LNCAP (cell line): Measurements from ENCODE around the gene NEK8.

Source experiments
- TF ChIP-seq, protein P1 (sequence below): fragments of 450-650 bp; IDR thresholded peaks from 2 replicates; pipeline ENCODE4 v1.5.1; 2017; ENCODE audit warnings: mild to moderate bottlenecking

Gene NEK8

DNA sequence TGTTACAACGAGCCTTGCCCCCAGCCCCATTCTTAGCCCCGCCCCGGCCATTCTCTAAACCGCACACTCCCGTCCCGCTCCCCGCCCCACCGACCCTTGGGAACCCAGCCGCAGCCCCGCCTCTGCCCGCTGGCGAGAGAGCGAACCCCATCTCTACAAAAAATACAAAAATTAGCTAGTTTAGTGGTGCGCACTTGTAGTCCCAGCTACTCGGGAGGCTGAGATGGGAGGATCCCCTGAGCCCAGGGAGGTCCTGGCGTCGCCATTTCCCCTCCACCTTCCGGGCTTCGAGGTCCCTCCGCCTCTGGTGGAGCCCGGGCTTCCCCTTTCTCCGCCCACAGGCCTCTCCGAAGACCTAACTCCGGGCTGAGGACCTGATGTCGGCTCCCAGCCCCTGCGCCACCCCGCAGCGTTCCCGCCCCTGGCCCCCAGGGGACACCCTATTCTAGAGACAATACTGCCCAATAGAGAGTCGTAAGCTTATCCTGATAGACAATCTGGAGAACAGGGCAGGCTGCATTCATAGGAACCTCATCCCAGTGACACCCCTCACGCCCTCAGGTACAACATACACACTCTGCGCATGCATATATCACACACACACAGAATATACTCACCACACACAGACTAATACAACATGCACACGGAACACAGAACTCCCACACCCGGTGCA is 16.4 kb upstream of the NEK8 start:
- TF ChIP-seq, protein P1, sequence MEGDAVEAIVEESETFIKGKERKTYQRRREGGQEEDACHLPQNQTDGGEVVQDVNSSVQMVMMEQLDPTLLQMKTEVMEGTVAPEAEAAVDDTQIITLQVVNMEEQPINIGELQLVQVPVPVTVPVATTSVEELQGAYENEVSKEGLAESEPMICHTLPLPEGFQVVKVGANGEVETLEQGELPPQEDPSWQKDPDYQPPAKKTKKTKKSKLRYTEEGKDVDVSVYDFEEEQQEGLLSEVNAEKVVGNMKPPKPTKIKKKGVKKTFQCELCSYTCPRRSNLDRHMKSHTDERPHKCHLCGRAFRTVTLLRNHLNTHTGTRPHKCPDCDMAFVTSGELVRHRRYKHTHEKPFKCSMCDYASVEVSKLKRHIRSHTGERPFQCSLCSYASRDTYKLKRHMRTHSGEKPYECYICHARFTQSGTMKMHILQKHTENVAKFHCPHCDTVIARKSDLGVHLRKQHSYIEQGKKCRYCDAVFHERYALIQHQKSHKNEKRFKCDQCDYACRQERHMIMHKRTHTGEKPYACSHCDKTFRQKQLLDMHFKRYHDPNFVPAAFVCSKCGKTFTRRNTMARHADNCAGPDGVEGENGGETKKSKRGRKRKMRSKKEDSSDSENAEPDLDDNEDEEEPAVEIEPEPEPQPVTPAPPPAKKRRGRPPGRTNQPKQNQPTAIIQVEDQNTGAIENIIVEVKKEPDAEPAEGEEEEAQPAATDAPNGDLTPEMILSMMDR: no peak

DNA sequence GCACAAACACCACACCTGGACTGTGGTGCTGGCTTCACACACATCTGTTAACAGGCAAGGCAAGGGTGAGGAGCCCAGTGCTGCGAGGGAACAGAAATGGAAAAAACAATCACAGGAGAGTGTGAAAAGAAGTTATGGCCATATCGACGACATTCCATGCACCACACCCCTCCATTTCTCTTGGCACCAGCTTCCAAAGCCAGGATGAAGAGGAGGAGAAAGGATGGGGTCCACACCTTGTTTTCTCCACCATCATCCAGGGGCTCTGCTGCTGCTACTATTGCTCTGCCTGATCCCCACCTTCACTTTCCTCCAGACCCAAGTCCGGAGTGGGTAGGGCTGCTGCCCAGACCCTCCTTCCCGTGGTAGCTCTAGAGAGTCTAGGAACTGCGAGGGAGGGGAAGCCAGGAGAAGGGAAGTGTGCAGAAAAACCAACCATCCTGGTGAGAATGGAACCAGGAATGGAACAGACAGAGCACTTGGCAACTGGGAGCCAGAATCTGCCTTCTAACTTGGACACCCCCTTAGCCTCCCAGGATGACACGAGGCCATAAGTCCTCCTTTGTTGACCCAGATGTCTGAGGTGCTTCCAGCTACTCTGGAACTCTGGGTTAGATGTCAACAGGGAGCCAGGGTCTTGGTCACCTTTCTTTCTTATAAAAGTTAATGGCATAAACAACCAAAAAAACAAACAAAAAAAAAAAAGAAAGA is 15.7 kb upstream of the NEK8 start:
- TF ChIP-seq, protein P1: no peak

DNA sequence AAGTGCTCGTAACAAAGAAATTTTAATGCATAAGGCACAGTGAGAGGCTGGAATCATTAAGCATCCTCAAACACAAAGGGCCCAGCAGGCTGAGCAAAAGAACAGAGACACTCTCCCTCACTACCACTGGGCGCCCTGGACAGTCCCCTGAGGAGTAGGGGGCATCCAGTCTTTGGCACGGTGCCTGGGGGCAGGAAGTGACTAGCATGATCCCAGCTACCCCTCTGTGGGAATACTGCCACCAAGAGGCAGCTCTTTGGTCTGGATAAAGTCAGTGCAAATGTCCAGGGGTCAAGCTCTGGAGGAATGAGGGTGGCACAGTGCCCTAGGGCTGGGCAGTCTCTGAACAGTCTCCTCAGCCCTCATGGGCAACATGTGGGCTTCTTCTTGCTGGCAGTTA is 14.3 kb upstream of the NEK8 start:
- TF ChIP-seq, protein P1: no peak

DNA sequence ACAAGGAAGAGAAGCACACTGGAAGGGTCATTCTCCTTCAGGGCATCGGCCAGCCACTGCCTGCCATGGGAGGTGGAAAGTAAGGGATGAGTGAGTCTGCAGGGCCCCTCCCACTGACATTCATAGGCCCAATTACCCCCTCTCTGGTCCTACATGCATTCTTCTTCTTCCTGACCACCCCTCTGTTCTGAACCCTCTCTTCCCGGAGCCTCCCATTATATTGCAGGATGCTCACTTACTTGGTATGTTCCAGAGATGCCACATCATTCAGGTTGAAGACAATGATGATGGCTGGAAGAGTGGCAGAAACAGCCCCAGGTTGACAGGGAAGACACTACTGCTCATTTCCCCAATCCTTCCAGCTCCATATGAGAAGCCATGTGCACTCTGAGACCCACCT is 13.4 kb upstream of the NEK8 start:
- TF ChIP-seq, protein P1: no peak

DNA sequence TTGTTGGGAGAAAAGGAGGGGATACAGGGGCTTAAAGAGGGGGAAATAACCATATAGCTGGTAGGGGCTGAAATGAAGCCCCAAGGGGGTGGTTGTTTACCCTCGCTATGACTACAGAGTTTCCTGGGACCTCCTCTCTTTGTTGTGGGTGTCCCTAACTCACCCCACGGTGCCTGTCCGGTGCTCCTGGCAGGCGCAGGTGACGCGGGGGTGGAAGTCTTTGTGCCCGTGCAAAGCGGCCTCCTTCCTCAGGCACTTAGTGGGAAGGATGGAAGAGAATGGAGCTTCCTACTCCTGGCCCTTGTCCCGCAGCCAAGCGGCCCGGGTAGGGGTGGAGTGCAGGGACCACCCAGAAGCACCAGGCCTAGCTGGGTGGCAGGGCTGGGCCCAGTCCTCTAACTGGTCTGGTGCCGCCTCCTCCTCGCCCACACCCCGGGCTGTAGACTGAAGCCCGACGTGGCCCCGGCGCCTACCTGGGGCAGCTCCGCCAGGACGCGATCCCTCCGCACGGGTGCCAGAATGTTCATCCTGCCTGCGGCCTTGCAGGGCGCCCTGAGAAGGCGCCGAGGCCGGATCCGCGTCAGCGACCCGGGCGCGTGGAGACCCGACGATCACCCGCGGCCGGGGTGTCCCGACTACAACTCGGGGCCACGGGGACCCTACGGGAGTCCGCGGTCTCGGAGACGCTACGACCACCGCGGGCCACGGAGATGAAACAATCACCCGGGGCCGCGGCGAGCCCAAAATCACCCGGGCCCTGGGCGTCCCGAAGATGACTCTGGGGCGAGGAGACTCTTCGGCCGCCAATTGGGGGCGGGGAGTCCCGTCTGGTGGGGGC is 11.6 kb upstream of the NEK8 start:
- TF ChIP-seq, protein P1: no peak

DNA sequence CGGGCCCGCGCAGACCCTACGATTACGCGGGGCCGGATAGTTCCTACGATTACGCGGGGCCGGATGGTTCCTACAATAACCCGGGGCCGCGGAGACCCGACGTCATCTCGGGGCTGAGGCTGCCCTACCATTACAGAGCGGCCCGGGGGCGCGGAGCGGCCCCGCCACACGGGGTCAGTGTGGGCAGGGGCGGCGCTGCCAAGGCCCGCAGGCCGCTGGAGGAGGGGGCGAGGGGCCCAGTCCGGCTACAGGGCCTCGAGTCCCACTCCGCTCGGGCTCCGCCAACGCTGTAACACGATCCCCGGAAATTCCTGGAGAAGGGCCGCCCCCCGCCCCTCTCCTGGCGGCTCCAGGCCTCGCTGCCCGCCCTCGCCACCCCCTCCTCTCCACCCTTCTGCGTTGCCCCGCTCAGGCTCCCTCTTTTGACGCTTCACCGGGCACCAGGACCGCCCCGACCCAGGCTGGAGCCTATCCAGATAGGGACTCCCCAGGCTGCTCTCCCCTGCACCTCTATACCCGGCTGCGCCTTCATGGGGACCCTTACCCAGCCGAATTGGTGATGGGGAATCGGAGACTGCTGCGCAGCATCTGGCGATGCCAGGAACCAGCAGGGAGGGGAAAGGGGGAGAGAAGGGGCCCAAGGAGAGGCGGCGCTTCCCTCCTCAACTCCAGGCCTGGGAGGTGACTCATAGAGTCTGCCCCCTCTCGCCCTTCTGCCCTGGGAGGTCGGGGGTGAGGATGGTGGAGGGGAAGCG is 10.8 kb upstream of the NEK8 start, which contains the start of gene RAB34:
Gene RAB34, minus strand, starts transcription at position 291 of the 755 bp plus-strand sequence. CDS start 602 bp downstream, outside the sequence.
- TF ChIP-seq, protein P1: no peak
